WTC11 (cell line): Measurements from ENCODE around the gene NKAIN4.

Source experiments
- TP53 ChIP-seq: sonication (generic); formaldehyde crosslinking; IDR thresholded peaks from 2 replicates; pipeline ENCODE4 v1.8.1; 2023; ENCODE audit warnings: mild to moderate bottlenecking, missing genetic modification reagents
- USF1 ChIP-seq: sonication (generic); formaldehyde crosslinking; IDR thresholded peaks from 2 replicates; pipeline ENCODE4 v1.8.0; 2022; ENCODE audit warnings: mild to moderate bottlenecking, missing genetic modification reagents

- TF ChIP-seq TP53 (CRISPR knock-in tag), result no peak
- no peak for TF ChIP-seq USF1
These were observed 23.4 kb downstream of the NKAIN4 start for GRCh38 chr20:63230800-63231268.
